GM13976 (cell line): ENCODE results near the gene CACNA1A.

Source experiments
- DNase-seq: peaks from one replicate; pipeline ENCODE4 v3.0.0; 2012; ENCODE audit warnings: low spot score
- CTCF ChIP-seq: IDR thresholded peaks from 2 replicates; pipeline ENCODE4 v1.5.1; 2012; ENCODE audit warnings: borderline replicate concordance, mild to moderate bottlenecking; ENCODE audit not compliant: insufficient read depth; ENCODE audit errors: extremely low read depth, missing control alignments, control extremely low read depth
- in situ Hi-C: fragments of 300-500 bp; cut with MboI; formaldehyde crosslinking; loops from one replicate; pipeline ENCODE4 v1.12.0; 2022; ENCODE audit warnings: low sequenced_read_pairs, mixed read lengths, inconsistent platforms; ENCODE audit not compliant: unreplicated experiment

CACNA1A gene

DNA sequence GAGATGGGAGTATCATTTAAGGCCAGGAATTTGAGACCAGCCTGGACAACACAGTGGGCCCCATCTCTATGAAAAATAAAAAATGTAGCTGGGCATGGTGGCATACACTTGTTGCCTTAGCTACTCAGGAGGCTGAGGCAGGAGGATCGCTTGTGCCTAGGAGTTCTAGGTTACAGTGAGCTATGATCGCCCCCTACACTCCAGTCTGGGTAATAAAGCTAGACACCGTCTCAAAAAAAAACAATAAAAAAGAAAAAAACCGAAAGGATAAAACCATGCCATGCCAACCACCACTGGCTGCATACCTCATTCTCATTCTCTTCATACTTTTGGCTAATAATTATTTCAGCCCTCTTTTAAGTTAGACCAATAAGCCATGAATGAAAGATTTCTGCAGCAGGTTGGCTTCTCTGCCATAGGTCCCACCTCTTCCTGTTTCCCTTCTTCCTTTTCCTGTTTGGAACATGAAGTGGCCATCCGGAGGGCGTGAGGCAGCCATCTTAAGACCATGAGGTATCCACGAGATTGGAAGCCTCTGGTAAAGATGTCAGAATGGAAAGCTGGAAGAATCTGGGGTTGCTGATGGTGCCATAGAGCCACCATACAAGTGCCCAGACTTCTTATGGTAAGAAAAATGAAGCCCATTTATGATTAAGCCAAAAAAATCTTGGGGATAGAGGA is 171.3 kb downstream of the CACNA1A start:
- no peak for DNase-seq

GRCh38 chr19:13330285-13330684 is 176.0 kb downstream of the CACNA1A start:
- DNase-seq, result no peak
- no peak for TF ChIP-seq CTCF
- in situ Hi-C loops, result no loop called here

More for the DNA sequence above, 171.3 kb downstream of the CACNA1A start:
- TF ChIP-seq CTCF, result no peak
- in situ Hi-C loops, result no loop called here

- no peak for TF ChIP-seq CTCF
- DNase-seq, result no peak
- in situ Hi-C loops, result no loop called here
Measured at GRCh38 chr19:13329766-13330165, 176.5 kb downstream of the CACNA1A start.

DNA sequence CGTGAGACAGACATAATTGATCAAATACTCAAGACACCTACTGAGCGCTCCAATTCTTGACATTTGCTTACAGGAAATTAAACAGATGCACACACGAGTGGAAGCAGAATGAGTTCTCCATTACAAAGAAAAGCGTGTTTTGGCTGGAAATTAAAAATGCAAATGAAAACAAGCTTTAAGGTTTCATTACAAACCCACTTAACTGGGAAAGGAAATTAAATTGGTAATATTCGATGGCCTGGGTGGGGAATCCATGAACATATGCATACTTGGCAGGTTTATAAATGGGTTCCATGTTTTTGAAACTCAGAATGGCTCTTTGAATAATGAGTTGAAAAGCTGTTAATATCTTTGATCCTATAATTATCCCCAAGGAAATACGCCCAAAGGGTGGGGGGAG is 178.0 kb downstream of the CACNA1A start:
- in situ Hi-C loops, result no loop called here
- TF ChIP-seq CTCF, result no peak
- DNase-seq, result no peak

DNA sequence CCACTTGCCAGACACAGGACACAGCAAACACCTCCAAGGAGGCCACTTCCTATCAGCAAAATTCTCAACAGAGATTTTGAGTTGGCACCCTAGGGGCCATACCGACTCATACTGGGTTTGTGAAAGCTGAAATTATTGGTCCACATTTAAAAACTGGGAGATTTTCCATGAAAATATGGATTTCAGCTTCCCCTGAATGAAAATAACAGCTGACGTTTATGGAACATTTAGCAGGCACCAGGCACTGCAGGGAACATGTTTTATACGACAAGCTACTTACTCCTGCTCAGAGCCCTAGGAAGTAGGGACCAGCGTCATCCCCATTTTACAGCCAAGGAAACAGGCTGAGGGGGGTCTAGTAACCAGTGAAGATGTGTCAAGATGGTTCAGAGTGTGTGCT is 186.8 kb downstream of the CACNA1A start:
- in situ Hi-C loops, result no loop called here
- DNase-seq, result no peak
- no peak for TF ChIP-seq CTCF

DNA sequence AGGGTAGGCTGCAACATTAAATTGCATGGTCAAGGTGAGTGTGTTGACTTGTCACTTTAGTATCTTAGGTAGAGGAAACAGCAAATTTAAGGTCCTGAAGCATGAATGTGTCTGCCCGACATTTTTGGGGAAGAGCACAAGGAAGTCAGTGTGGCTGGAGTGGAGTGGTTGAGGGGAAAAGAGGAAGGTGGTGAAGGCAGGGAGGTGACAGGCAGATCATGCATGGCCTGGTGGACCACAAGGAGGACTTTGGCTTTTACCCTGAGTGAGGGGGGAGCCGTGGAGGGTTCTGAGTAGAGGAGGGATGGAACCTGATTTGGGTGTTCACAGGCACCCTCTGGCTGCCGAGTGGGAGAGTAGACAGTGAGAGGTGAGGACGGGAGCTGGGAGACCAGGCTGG is 188.1 kb downstream of the CACNA1A start:
- in situ Hi-C loops, result no loop called here
- DNase-seq, result no peak
- no peak for TF ChIP-seq CTCF

- in situ Hi-C loops, result no loop called here
- no peak for DNase-seq
- no peak for TF ChIP-seq CTCF
Measured at GRCh38 chr19:13315495-13315894, 190.8 kb downstream of the CACNA1A start.
